Skin epidermis (tissue), 12 donors: ENCODE measurements around the gene CPNE5.
"Not testable (repeated sequence)": the region's sequence is repeated elsewhere in the genome, so short reads cannot be mapped to it uniquely, and the experiment has no call there.

Experiments used
- H3K27ac ChIP-seq, 21 experiments: fragments of 200-600 bp; sonication (generic) in 11 of 21; one replicate each; pipeline ENCODE4 v1.5.0; 2020; ENCODE audit warnings: mild to moderate bottlenecking in 3 of 21, inconsistent platforms in 2 of 21, moderate library complexity in 2 of 21
- H3K4me3 ChIP-seq, 7 experiments: fragments of 200-600 bp; sonication (generic) in 2 of 7; one replicate each; pipeline ENCODE4 v1.5.0; 2020; ENCODE audit warnings: inconsistent platforms in 2 of 7, mild to moderate bottlenecking in 2 of 7, moderate library complexity in 1 of 7

The CPNE5 gene

DNA sequence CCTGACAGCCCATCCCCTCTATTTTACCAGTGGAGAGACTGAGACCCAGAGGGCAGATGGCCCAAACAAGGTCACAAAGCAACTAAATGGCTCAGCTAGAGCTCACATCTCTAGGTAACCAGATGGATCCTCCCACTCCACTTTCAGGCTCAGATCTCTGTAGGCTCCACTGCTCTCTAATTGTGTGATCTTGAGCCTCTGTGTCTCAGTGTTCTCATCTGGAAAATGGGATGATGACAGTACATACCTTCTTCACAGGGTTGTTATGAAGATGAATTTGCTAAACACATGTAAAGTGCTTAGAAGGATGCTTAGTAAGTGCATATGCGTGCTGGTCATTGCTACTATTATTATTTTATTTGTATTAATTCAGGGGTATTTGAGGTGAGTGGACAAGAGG lies 101.1 kb downstream of the CPNE5 start:
- Histone ChIP-seq H3K4me3 (no peak overlapping the region), H3K27ac (peak overlapping the region in 5 of 21 experiments; percentile 18 to 67 (median 54))

DNA sequence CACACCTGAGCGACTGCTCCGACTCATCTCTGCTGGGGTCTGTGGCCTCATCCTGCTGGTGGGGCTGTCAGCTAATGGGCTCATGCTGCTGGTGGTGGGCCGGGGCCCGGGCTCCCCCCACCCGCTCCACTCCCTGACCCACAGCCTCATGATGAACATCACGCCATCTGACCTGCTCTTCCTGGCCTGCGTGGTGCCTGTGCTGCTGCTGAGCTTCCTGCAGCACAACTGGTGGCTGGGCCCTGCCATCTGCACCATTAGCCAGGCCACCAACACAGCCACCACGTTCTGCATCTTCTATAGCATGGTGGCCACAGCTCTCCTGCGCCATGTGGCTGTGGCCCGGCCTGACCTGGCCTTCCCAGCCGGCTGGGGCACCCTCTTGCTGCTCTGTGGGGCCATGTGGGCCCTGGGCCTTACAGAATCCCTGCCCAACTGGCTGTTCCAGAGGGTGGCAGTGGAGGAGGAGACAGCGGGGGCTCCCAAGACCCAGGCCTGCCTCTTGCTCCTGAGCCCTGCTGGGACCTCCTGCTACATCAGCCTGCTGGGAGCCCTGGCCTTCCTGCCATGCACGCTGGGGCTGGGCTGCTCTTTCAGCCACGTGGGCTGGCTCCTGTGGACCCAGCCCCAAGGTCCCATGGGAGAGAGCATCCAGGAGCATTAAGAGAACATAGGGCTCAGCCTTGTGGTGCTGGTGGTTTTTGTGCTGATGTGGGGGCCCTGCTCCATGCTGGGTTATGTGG lies 102.0 kb downstream of the CPNE5 start:
- peak overlapping the region in 5 of 21 experiments; percentile 3 to 96 (median 20) for H3K27ac ChIP-seq

DNA sequence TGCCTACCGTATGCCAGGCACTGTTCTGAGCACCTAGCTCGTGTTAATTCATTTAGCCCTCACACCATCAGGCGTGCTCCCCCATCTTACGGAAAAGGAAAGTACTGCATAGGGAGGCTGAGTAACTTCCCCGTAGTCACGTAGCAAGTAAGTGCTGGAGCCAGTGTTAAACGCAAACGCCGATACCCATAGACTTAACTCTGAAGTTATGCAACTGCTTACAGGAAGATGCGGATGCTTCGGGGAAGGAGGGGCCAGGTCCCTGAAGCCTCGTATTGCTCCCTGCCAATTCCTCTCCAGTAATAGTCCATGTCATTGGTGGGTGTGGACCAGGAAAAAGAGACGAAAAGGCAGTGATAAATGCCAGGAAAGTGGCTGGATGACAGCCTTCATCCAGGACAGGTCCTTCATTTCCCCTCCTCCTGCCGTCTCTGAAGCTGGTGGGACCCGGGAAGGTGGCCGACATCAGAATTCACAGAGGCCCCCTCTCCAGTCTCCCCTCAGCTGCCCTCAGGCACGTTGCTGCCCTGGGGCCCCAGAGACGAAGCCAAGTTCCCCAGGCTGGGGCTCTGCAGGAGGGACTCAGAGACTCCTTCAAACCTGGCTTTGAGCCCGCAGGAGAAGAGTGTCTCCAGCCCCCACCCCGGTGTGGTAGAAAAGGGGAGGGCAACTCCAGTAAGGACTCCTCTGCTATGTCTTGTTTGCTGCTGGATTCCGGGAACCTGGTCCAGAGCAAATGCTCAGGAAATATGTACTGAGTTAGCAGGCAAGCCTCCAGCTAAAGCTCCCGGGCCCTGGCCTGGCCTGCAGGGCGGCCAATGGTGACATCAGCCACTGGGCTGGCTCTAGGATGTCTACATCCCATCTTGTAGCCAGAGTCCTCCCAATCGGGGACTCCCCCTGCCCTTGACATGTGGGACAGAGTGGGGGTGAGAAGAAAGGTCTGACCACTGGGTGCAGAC lies 103.9 kb downstream of the CPNE5 start:
- Histone ChIP-seq H3K27ac (peak overlapping the region in 20 of 21 experiments; percentile 42 to 96 (median 76)), H3K4me3 (peak overlapping the region in 1 of 7 experiments; percentile 7)

More for the DNA sequence above, 102.0 kb downstream of the CPNE5 start:
- H3K4me3 ChIP-seq, result no peak overlapping the region

DNA sequence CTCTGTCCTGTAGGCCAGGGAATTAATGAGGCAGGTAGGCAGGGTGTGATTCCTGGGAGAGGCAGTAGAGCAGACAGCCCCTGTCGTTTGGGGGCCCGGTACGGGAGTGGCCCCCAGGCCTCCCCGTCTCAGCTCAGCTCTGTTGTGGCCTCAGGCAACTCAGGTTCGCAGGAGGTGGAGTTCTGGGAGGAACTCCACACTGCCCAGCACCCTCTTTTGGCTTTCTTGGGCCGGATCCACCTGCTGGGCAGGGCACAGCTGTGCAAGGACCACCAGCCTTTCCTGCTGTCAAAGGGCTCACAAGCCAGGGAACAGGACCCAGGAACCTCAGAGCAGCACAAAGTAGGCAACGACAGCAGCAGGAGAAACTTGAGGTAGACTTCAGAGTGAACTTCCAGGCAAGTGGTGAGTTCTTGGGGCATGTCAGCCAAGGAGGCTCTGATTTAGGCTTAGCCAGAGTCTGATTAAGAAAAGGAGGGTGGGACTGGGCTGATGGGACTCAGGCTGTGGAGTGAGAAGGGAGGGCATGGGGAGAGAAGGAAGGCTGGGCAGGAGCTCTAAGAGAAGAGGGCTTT lies 104.7 kb downstream of the CPNE5 start:
- H3K27ac ChIP-seq, result peak overlapping the region in 17 of 21 experiments; percentile 37 to 96 (median 73)
- H3K4me3 ChIP-seq, result no peak overlapping the region

DNA sequence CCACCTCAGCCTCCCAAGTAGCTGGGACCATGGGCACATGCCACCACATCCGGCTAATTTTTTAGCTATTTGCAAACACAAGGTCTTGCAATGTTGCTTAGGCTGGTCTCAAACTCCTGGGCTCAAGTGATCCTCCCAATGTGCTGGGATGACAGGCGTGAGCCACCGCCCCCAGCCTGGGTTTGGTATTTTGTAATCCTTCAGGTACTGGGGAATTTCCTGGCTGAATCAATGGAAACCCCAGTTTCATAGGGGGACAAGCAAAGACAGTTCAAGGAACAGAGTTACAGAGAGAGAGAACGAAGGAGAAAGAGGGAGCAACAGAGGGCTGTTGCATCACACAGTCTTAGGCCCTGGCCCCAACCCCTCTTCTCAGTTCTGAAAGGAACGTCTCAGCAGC lies 105.9 kb downstream of the CPNE5 start:
- no peak overlapping the region for H3K4me3 ChIP-seq

DNA sequence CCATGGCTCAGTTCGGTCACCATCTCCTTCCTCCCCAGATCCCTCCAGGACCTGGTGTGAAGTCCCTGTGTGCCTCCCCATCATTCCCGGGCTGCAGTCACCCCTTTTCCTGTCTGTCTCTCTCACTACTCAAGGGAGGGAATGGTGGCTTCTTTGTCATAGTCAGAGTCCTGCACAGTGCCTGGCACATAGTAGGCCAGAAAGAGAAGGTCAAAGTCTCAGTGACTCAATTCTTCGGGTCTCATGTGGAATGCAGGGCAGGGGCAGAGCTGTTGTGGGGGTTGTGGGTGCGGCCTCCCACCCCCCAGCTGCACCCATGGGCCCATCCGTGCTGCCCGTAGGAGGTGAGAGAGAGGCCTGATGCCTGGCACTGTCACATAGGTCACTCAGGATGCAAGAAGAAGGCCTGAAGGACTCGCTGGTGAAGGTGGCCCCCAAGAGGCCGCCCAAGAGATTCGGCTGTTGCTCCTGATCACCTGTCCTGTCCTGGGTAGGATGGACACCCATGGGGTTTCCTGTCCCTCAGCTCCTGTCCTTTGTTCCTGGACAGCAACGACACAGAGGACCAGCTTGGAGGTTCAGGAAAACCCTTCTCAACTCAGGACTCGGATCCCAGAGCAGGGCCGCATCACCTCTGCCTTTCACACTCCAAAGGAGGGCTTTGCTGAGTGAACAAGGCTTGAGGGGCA lies 107.5 kb downstream of the CPNE5 start:
- Histone ChIP-seq H3K27ac (no peak overlapping the region), H3K4me3 (no peak overlapping the region)

More for the DNA sequence above, 105.9 kb downstream of the CPNE5 start:
- peak overlapping the region in 3 of 21 experiments; percentile 56 to 96 (median 85) for H3K27ac ChIP-seq

DNA sequence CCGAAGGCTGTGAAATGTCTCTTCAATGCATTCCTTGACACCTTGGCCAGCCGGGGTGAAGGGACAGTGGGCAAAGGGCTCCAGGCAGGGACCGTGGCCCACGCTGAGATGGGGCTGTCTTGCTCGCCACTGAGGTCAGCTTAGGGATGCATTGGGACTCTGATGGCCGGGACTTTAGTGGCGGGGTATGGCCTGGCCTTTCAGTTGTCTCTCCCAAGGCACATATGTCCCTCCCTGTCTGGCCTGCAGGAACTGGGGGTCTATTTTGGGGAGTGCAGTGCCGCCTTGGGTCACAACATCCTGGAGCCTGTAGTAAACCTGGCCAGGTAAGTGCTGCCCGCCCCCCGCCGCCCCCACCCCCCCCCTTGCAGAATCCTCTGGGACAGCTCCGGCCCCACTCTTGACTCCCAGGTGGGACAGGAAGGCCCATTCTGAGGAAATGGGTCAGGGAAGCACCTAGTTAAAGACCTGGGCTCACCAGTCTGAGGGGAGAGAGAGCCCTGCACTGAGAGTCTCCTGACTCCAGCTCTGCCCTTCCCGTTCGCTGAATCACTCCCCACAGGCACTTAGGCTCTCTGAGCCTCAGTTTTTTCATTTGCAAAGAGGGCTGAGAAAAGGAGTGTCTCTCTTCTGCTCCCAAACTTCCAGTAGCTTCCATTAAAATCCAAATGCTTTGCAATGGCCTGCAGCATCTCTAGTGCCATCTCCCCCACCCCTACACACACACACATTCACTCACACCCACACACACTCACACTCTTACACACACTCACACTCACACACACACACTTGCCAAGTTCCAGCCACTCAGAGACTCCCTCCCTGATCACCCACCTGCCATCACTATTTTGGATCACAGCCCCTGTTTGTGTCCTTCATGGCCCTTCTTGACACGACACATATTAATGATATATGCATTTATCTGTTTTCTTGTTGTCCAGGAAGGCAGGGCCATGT lies 108.5 kb downstream of the CPNE5 start:
- Histone ChIP-seq H3K27ac (no peak overlapping the region), H3K4me3 (no peak overlapping the region)

DNA sequence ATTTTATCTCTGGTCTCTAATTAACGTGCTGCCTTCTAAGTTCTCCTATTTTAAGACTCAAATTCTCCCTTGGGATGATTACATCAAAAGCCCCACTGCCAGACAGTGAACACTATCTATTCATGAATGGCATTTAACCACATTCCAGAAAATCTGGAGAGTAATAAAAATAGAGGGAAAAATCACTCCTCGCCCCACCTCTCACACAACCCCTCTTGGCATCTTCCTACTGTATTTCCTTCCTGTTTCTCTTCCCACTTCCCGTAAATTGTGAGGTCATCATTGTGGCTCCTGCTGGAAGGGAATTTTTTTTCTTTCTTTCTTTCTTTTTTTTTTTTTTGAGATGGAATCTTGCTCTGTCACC lies 110.1 kb downstream of the CPNE5 start:
- Histone ChIP-seq H3K27ac (peak overlapping the region in 2 of 21 experiments; percentile 61 to 74), H3K4me3 (no peak overlapping the region)

DNA sequence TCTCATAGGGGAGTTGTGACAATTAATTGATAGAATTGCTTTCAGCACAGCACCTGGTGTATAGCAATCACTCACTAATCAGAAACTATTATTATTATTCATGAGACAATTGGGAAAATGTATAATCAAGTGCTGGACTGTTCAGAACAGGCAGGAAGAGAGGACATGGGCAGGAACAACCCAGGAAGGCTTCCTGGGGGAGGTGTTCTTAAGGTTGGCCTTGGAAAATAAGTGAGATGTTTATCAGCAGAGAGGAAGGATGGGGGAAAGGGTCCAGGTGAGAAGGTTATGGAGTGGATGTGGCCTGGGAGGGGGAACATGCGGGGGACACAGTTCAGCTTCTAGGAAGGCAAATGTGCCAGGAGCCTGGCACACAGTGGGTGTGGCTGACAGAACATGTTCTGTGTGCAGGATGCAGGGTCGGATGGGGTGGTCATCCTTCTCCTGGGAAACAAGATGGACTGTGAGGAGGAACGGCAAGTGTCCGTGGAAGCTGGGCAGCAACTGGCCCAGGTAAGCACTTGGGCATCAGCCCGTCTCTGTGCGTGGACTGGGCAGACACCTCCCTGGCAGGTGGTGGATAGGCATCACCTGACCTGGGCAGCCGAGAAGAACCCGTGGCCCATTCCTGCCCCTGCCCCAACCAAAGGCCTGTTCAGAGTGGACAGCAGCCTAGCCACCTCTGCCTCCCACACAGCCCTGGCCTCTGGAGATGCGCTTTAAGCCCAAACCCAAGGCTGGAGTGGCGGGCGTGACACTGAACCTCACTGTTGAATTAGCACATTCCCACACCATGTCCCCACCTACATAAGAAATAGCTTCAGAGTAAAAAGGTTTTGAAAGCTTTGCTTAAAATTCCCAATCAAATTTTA lies 110.7 kb downstream of the CPNE5 start:
- Histone ChIP-seq H3K27ac (peak overlapping the region in 4 of 21 experiments; percentile 18 to 74 (median 52)), H3K4me3 (no peak overlapping the region)

DNA sequence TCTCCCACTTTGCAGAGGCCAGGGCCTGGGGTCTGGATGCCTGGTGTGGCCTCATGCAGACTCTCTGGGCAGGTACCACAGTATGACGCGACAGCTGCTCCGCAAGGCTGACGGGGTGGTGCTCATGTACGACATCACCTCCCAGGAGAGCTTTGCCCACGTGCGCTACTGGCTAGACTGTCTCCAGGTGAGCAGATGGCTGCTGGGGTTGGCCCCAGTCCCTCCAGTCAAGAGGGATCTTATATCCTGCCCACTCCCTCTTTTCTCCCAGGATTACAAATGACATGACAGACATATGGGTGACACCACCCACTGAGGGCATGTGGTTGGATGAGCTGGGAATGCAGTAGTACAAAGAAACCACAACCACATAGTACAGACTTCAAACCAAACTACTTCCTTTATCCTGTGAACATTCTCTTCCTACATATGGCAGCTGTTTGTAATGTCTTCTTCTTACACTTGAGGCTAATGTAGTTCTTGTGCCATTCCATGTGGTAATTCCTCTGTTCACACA lies 111.7 kb downstream of the CPNE5 start:
- Histone ChIP-seq H3K27ac (peak overlapping the region in 2 of 21 experiments; percentile 7 to 18), H3K4me3 (no peak overlapping the region)

DNA sequence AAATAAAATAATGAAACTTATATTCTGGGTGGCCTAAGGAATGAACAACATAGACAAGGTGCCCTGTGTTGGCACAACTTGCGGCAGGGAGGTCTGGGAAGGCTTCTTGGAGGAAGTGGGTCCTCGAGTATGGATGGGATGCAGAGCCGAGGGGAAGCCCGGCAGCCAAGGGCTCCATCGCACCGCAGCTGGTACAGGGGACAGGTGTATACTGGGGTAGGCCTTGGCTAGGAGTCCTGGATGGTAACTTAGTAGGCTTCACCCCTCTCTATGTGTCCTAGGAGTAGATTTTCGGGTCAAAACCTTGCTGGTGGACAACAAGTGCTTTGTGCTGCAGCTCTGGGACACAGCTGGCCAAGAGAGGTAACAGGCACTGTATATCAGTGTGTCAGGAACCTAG lies 113.7 kb downstream of the CPNE5 start:
- no peak overlapping the region for H3K4me3 ChIP-seq

DNA sequence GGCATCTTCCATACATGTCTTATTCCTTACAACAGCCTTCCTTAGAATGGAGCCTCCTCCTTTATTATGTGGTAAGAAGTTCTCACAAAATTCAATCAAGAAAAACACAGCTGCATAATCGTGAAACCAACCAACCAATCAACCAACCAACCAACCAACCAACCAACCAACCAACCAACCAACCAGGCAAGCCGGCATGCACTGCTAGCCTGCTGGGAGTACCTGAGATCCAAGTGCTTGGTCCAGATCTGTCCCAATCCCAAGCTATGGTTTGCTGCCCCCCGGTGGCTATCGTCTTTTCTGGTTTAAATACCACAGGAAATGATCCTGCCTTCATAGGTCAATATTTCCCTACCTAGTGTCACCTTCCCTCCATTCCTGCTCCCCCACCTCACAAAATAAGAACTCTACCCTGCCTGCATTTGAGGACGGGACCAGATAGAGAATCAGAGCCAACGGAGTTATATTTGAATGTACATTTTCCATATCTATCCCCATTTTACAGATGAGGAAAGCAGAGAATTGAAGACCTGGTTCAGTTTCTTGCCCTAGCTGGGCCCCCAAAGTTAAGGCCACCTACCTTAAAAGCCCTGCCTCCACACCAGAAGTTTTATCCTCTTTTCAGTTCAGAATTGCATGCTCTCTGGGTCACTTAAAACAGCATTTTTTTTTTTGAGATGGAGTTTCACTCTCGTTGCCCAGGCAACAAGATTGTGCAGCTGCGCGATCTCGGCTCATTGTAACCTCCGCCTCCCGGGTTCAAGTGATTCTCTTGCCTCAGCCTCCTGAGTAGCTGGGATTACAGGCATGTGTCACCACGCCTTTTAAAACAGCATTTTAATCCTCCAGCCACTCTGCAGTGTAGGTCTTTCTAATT lies 114.5 kb downstream of the CPNE5 start:
- Histone ChIP-seq H3K4me3 (no peak overlapping the region), H3K27ac (no peak overlapping the region)

More for the DNA sequence above, 113.7 kb downstream of the CPNE5 start:
- H3K27ac ChIP-seq, result no peak overlapping the region

DNA sequence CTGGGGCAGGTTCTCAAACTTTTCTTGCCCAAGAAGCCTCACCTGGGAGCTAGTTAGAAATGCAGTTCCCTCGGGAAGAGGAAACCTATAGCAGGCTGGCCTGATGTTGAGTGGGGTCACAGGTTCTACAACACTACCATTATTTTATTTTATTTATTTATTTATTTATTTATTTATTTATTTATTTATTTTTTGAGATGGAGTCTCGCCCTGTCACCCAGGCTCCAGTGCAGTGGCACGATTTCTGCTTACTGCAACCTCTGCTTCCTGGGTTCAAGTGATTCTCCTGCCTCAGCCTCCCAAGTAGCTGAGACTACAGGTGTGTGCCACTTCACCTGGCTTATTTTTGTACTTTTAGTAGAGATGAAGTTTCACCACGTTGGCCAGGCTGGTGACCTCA lies 115.3 kb downstream of the CPNE5 start:
- not testable (repeated sequence) for H3K4me3 ChIP-seq, H3K27ac ChIP-seq

DNA sequence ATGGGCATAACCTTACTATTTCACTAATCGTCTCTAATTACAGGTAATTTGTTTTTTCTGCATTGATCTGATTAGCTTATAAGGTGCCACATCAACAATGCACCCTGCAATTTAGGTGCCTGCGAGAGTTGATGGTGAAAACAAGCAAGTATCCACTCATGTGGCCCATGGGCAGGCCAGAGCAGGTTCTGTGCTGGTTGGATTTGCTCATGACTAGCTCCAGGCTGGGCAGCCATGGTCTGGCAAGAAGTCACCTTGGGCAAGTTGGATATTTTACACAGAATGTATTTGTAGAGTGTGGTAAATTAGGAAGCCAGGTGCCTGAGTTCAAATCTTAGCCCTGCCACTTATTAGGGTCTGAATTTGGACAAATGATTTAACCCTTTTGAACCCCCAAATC lies 116.4 kb downstream of the CPNE5 start:
- Histone ChIP-seq H3K4me3 (no peak overlapping the region), H3K27ac (no peak overlapping the region)

DNA sequence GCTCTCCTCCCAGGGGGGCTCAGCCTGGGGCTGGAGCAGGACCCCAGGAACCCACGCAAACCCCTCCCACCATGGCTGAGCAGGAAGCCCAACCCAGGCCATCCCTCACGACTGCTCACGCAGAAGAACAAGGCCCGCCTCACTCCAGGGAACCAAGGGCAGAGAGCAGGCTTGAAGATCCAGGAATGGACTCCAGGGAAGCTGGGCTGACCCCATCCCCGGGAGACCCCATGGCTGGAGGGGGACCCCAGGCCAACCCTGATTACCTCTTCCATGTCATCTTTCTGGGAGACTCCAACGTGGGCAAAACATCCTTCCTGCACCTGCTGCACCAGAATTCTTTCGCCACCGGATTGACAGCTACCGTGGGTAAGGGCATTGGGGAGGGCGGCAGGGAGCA lies 116.9 kb downstream of the CPNE5 start:
- Histone ChIP-seq H3K27ac (no peak overlapping the region), H3K4me3 (no peak overlapping the region)

DNA sequence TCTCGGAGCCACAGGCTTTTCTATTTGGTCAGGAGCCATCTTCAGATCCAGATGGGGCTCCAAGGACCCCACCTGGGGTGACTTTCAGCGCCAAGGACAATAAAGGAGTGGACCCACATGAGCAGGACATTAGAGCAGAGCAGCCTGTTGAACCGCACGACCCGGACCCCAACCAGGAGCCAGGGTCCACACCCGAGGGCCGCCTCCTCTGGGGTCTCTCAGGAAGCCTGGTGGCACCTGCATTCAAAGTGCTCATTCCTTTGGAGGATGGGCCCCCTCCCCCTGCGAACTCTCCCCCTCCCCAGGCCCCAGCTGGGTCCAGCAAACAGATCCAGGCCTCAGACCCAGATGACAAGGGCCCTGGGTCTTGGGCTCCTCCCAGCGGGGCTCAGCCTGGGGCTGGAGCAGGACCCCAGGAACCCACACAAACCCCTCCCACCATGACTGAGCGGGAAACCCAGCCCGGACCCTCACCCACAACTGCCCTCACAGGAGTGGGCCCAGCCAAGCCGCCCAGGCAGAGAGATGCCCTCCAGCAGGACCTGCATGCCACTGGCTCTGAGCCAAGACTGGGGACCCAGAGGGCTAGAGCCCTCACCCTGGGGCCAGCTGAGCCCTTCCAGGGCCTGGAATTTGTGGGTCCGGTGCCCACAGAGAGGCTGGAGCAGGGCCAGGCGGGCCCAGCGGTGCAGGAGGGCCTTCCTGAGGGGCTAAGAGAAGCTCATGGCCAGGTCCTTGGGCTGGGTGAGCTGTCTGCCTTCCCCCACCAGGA lies 117.7 kb downstream of the CPNE5 start:
- H3K27ac ChIP-seq, result no peak overlapping the region
- H3K4me3 ChIP-seq, result no peak overlapping the region
